ENCODE measurements around the gene CTBP2.
"Not testable (repeated sequence)": the region's sequence is repeated elsewhere in the genome, so short reads cannot be mapped to it uniquely, and the experiment has no call there.

CTBP2 gene

GRCh38 chr10:125158601-125159485 is 1.5 kb downstream of the CTBP2 start:
- DNase-seq (ENCODE audit: low spot score) = peak; percentile 57

GRCh38 chr10:125158275-125158600 is 2.1 kb downstream of the CTBP2 start:
- DNase-seq (ENCODE audit: low spot score) = no peak

- no peak for DNase-seq (ENCODE audit: low spot score)
Measured at GRCh38 chr10:125157505-125157904, 2.9 kb downstream of the CTBP2 start.

GRCh38 chr10:125156739-125157480 is 3.5 kb downstream of the CTBP2 start:
- no peak for DNase-seq (ENCODE audit: low spot score)

- DNase-seq (ENCODE audit: low spot score) = no peak
Measured at GRCh38 chr10:125156196-125156595, 4.2 kb downstream of the CTBP2 start.

- no peak for DNase-seq (ENCODE audit: low spot score)
Measured at GRCh38 chr10:125155101-125155500, 5.3 kb downstream of the CTBP2 start.

GRCh38 chr10:125154529-125154928 is 5.8 kb downstream of the CTBP2 start:
- no peak for DNase-seq (ENCODE audit: low spot score)

- DNase-seq (ENCODE audit: low spot score) = no peak
Measured at GRCh38 chr10:125153703-125154490, 6.5 kb downstream of the CTBP2 start.

- no peak for DNase-seq (ENCODE audit: low spot score)
Measured at GRCh38 chr10:125152450-125153368, 7.7 kb downstream of the CTBP2 start.

GRCh38 chr10:125151553-125152449 is 8.6 kb downstream of the CTBP2 start:
- no peak for DNase-seq (ENCODE audit: low spot score)

GRCh38 chr10:125151170-125151552 is 9.2 kb downstream of the CTBP2 start:
- DNase-seq (ENCODE audit: low spot score) = no peak

GRCh38 chr10:125150376-125151083 is 9.8 kb downstream of the CTBP2 start:
- not testable (repeated sequence) for DNase-seq (ENCODE audit: low spot score)

- DNase-seq (ENCODE audit: low spot score) = no peak
Measured at GRCh38 chr10:125149680-125150047, 10.7 kb downstream of the CTBP2 start.

- no peak for DNase-seq (ENCODE audit: low spot score)
Measured at GRCh38 chr10:125149036-125149679, 11.2 kb downstream of the CTBP2 start.

- DNase-seq (ENCODE audit: low spot score) = no peak
Measured at GRCh38 chr10:125148528-125148927, 11.8 kb downstream of the CTBP2 start.

GRCh38 chr10:125147971-125148439 is 12.4 kb downstream of the CTBP2 start:
- DNase-seq (ENCODE audit: low spot score) = no peak

GRCh38 chr10:125146791-125147579 is 13.4 kb downstream of the CTBP2 start:
- DNase-seq (ENCODE audit: low spot score) = no peak

- DNase-seq (ENCODE audit: low spot score) = no peak
Measured at GRCh38 chr10:125145636-125146035, 14.7 kb downstream of the CTBP2 start.

Data from D341Med (cell line).